Nephron (organoid): Measurements from ENCODE around the gene NASP.
A peak's percentile ranks its signal among the peaks of the same experiment; 100 is the strongest.
"Not testable (repeated sequence)": the region's sequence is repeated elsewhere in the genome, so short reads cannot be mapped to it uniquely, and the experiment has no call there.

ENCODE experiments used
- H3K27ac Mint-ChIP-seq, 3 experiments: 2 replicates each; pipeline ENCODE4 v1.8.0; 2020; ENCODE audit warnings: mixed read lengths in 3 of 3, mild to moderate bottlenecking in 2 of 3, moderate library complexity in 1 of 3
- H3K27me3 Mint-ChIP-seq: 2 replicates; pipeline ENCODE4 v1.8.0; 2021; ENCODE audit warnings: low read depth, mild to moderate bottlenecking, moderate library complexity, mixed read lengths
- H3K36me3 Mint-ChIP-seq: 2 replicates; pipeline ENCODE4 v1.8.0; 2020; ENCODE audit warnings: low read depth, mixed read lengths
- H3K4me1 Mint-ChIP-seq: 2 replicates; pipeline ENCODE4 v1.8.0; 2020; ENCODE audit warnings: mixed read lengths
- H3K4me3 Mint-ChIP-seq, 3 experiments: 2 replicates each; pipeline ENCODE4 v1.8.0; 2020; ENCODE audit warnings: mild to moderate bottlenecking in 3 of 3, mixed read lengths in 3 of 3, moderate library complexity in 2 of 3
- H3K9me3 Mint-ChIP-seq: 2 replicates; pipeline ENCODE4 v1.8.0; 2020; ENCODE audit warnings: mixed read lengths
- TF ChIP-seq, protein P1 (sequence below), 3 experiments: fragments of 200-600 bp; sonication (generic); IDR thresholded peaks; one replicate each; pipeline ENCODE4 v1.5.0; 2021; ENCODE audit warnings: antibody characterized with exemption in 3 of 3; ENCODE audit not compliant: unreplicated experiment in 3 of 3

Gene NASP

DNA sequence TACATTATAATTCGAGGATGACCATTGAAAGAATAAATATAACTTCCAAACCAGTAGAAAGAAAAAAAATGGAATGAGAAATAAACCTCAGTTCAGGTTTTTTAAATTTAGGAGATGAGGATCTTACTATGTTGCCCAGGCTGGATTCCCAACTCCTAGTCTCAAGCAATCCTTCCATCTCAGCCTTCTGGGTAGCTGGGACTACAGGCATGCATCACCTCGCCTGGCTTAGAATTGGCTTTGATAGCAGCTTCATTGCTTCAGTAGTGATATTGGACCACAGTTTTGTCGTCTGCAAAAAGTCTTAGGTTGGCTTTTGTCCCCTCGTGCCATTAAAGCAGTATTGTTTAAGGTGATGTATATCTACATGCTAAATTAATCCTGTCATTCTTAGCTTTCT, 2.9 kb downstream of the NASP start:
- TF ChIP-seq, protein P1, sequence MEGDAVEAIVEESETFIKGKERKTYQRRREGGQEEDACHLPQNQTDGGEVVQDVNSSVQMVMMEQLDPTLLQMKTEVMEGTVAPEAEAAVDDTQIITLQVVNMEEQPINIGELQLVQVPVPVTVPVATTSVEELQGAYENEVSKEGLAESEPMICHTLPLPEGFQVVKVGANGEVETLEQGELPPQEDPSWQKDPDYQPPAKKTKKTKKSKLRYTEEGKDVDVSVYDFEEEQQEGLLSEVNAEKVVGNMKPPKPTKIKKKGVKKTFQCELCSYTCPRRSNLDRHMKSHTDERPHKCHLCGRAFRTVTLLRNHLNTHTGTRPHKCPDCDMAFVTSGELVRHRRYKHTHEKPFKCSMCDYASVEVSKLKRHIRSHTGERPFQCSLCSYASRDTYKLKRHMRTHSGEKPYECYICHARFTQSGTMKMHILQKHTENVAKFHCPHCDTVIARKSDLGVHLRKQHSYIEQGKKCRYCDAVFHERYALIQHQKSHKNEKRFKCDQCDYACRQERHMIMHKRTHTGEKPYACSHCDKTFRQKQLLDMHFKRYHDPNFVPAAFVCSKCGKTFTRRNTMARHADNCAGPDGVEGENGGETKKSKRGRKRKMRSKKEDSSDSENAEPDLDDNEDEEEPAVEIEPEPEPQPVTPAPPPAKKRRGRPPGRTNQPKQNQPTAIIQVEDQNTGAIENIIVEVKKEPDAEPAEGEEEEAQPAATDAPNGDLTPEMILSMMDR (IDR thresholded peaks at IDR 0.05; ENCODE audit: unreplicated experiment in 3 of 3), result no peak
- Mint-ChIP-seq H3K9me3 (no peaks in the 10 kb centered on the region), H3K4me1 (peaks cover 23% of the 10 kb centered on the region), H3K36me3 (peaks cover 12% of the 10 kb centered on the region), H3K27me3 (no peaks in the 10 kb centered on the region), H3K27ac (no peak overlapping the region), H3K4me3 (peak overlapping the region; percentile 93 to 96 (median 96))

DNA sequence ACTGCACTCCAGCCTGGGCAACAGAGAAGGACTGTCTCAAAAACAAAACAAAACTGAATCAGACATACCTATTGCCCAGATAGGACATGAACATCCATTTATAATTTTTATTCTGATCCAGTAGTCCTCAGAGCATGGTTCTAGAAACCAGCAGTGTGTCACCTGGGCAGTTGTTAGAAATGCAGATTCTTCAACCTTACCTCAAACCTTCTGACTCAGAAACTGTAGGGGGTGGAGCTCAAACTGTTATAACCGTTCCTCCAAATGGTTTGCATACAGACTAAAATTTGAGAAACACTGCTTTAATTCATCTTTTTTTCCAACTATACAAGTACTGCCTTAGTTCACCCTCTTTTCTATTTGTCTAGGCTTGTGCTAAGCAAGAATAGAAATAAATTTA, 6.0 kb downstream of the NASP start:
- TF ChIP-seq, protein P1 (IDR thresholded peaks at IDR 0.05; ENCODE audit: unreplicated experiment in 3 of 3), result no peak
- Mint-ChIP-seq H3K27me3 (no peaks in the 10 kb centered on the region), H3K27ac (no peak overlapping the region), H3K9me3 (no peaks in the 10 kb centered on the region), H3K4me3 (no peak overlapping the region), H3K36me3 (peaks cover 24% of the 10 kb centered on the region), H3K4me1 (peaks cover 20% of the 10 kb centered on the region)

DNA sequence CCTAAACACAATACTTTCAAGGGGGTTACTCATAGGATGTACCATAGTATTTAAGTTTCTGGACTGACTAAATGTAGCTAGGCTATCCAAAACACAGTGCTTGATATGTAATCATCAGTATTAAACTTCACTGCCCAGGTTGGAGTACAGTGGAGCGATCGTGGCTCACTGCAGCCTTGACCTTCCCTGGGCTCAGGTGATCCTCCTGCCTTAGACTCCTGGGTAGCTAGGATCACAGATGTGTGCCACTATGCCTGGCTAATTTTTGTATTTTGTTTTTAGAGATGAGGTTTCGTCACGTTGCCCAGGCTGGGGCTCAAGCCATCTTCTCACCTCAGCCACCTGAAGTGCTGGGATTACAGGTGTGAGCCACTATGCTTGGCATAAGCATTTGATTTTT, 10.6 kb downstream of the NASP start:
- Mint-ChIP-seq H3K27me3 (no peaks in the 10 kb centered on the region), H3K4me3 (no peak overlapping the region), H3K4me1 (no peaks in the 10 kb centered on the region), H3K9me3 (no peaks in the 10 kb centered on the region), H3K27ac (no peak overlapping the region), H3K36me3 (peaks cover 49% of the 10 kb centered on the region)
- TF ChIP-seq, protein P1 (IDR thresholded peaks at IDR 0.05; ENCODE audit: unreplicated experiment in 3 of 3), result no peak

DNA sequence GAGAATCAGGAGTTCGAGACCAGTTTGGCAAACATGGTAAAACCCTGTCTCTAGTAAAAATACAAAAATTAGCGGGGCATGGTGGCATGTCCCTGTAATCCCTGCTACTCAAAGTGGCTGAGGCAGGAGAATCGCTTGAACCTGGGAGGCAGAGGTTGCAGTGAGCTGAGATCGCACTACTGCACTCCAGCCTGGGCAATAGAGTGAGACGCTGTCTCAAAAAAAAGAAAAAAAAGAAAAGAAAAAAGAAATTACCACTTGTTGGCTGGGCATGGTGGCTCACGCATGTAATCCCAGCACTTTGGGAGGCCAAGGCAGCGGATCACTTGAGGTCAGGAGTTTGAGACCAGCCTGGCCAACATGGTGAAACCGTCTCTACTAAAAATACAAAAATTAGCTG, 12.9 kb downstream of the NASP start:
- H3K4me3 Mint-ChIP-seq, H3K27ac Mint-ChIP-seq, H3K9me3 Mint-ChIP-seq: not testable (repeated sequence)

DNA sequence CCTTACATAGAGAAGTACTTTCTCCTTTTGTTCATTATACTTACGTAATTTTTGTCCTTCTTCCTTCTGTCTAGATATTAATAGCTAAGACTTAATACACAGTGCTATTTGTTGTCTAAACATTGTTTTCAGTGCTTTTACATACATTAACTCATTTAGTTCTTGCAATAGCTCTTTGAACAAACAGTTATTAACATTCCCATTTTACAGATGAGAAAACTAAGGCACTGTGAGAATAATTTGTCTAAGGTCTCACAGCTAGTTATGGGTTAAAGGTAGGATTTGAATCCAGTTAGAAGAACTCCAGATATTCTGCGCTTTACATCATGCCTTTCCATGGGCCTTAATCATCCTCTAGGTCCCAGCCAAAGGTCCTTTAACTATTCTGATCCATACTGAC, 20.4 kb downstream of the NASP start:
- no peak overlapping the region for H3K27ac Mint-ChIP-seq
- H3K4me1 Mint-ChIP-seq, result no peaks in the 10 kb centered on the region
- H3K27me3 Mint-ChIP-seq, result no peaks in the 10 kb centered on the region
- H3K4me3 Mint-ChIP-seq, result no peak overlapping the region
- TF ChIP-seq, protein P1 (IDR thresholded peaks at IDR 0.05; ENCODE audit: unreplicated experiment in 3 of 3), result no peak
- no peaks in the 10 kb centered on the region for H3K9me3 Mint-ChIP-seq
- peaks cover 68% of the 10 kb centered on the region for H3K36me3 Mint-ChIP-seq

More for the DNA sequence above, 12.9 kb downstream of the NASP start:
- H3K4me1 Mint-ChIP-seq, H3K27me3 Mint-ChIP-seq: not testable (repeated sequence)
- H3K36me3 Mint-ChIP-seq, result peaks cover 54% of the 10 kb centered on the region

DNA sequence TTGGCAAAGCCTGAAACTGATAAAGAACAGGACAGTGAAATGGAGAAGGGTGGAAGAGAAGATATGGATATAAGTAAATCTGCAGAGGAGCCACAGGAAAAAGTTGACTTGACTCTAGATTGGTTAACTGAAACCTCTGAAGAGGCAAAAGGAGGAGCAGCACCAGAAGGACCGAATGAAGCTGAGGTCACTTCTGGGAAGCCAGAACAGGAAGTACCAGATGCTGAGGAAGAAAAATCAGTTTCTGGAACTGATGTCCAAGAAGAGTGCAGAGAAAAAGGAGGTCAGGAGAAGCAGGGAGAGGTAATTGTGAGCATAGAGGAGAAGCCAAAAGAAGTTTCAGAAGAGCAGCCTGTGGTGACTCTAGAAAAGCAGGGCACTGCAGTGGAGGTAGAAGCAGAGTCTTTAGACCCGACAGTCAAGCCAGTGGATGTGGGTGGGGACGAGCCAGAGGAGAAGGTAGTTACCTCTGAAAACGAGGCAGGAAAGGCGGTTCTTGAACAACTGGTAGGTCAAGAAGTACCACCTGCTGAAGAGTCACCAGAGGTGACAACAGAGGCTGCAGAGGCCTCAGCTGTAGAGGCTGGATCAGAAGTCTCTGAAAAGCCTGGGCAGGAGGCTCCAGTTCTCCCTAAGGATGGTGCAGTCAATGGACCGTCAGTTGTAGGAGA, 23.7 kb downstream of the NASP start:
- H3K4me1 Mint-ChIP-seq, result no peaks in the 10 kb centered on the region

More for the DNA sequence above, 23.7 kb downstream of the NASP start:
- H3K36me3 Mint-ChIP-seq, result peaks cover 65% of the 10 kb centered on the region
- H3K27ac Mint-ChIP-seq, result no peak overlapping the region
- TF ChIP-seq, protein P1 (IDR thresholded peaks at IDR 0.05; ENCODE audit: unreplicated experiment in 3 of 3), result no peak
- H3K4me3 Mint-ChIP-seq, result no peak overlapping the region
- H3K9me3 Mint-ChIP-seq, result no peaks in the 10 kb centered on the region
- no peaks in the 10 kb centered on the region for H3K27me3 Mint-ChIP-seq
